ENCODE results near the gene DDR2. TPM values are rescaled to one million over a fixed set of nuclear protein-coding genes. Genes with fewer than 3 reads are reported as not detected.
A peak's percentile ranks its signal among the peaks of the same experiment; 100 is the strongest.

DDR2 gene
- total and polyA plus RNA-seq, 8 donors, result 6.8 to 117 (median 34.1) TPM

- Histone ChIP-seq H3K27ac (peak overlapping the region in 4 of 5 donors; percentile 74 to 87 (median 82)), H3K36me3 (no peaks in the 10 kb centered on the region), H3K27me3 (no peaks in the 10 kb centered on the region), H3K4me3 (no peak overlapping the region), H3K9me3 (no peaks in the 10 kb centered on the region), H3K4me1 (peaks cover 8 to 78% (median 43%) of the 10 kb centered on the region in 4 donors)
- 32 to 41% (median 38%) methylated on average over 1 of the region's 1 CpG for WGBS, 5 donors
- TF ChIP-seq POLR2A (IDR thresholded peaks at IDR 0.05) (no peak), EP300 (IDR thresholded peaks at IDR 0.05) (no peak), CTCF (IDR thresholded peaks at IDR 0.05) (no peak), POLR2AphosphoS5 (IDR thresholded peaks at IDR 0.05) (no peak)
- intact Hi-C loops (cut with DNase I; ENCODE audit: low total_unique reads), result no loop called here
- DNase-seq, result no peak
Measured at GRCh38 chr1:162695687-162696086, 63.4 kb downstream of the DDR2 start.

- peaks cover 8 to 78% (median 44%) of the 10 kb centered on the region in 4 donors for H3K4me1 ChIP-seq
- 16 to 35% (median 21%) methylated on average over 5 of the region's 5 CpGs for WGBS, 5 donors
Measured at GRCh38 chr1:162696286-162696862, 64.1 kb downstream of the DDR2 start.

GRCh38 chr1:162697140-162697895 is 65.1 kb downstream of the DDR2 start:
- peak overlapping the region in 4 of 5 donors; percentile 74 to 87 (median 82) for H3K27ac ChIP-seq
- H3K36me3 ChIP-seq, result no peaks in the 10 kb centered on the region
- no peak for TF ChIP-seq CTCF (IDR thresholded peaks at IDR 0.05)
- TF ChIP-seq POLR2A (IDR thresholded peaks at IDR 0.05), result no peak
- no peak for TF ChIP-seq POLR2AphosphoS5 (IDR thresholded peaks at IDR 0.05)
- no peak for TF ChIP-seq EP300 (IDR thresholded peaks at IDR 0.05)
- no peak overlapping the region for H3K4me3 ChIP-seq
- H3K27me3 ChIP-seq, result no peaks in the 10 kb centered on the region
- 57 to 69% (median 66%) methylated on average over 6 of the region's 6 CpGs for WGBS, 5 donors
- no peaks in the 10 kb centered on the region for H3K9me3 ChIP-seq
- no peak for DNase-seq
- intact Hi-C loops (cut with DNase I; ENCODE audit: low total_unique reads), result no loop called here
- H3K4me1 ChIP-seq, result peaks cover 8 to 73% (median 37%) of the 10 kb centered on the region in 4 donors

More at GRCh38 chr1:162696286-162696862, 64.1 kb downstream of the DDR2 start:
- Histone ChIP-seq H3K27me3 (no peaks in the 10 kb centered on the region), H3K4me3 (peak overlapping the region in 1 of 4 donors; percentile 5), H3K9me3 (no peaks in the 10 kb centered on the region), H3K27ac (peak overlapping the region; percentile 53 to 87 (median 80)), H3K36me3 (no peaks in the 10 kb centered on the region)
- peak; percentile 60 to 96 for DNase-seq
- intact Hi-C loops (cut with DNase I; ENCODE audit: low total_unique reads), result no loop called here
- TF ChIP-seq CTCF (IDR thresholded peaks at IDR 0.05) (no peak), POLR2AphosphoS5 (IDR thresholded peaks at IDR 0.05) (peak; percentile 27 to 72 (median 51))

GRCh38 chr1:162699366-162699765 is 67.1 kb downstream of the DDR2 start:
- peaks cover 8 to 80% (median 37%) of the 10 kb centered on the region in 4 donors for H3K4me1 ChIP-seq
- H3K36me3 ChIP-seq, result no peaks in the 10 kb centered on the region
- no peak for DNase-seq
- 73 to 94% (median 86%) methylated on average over 3 of the region's 3 CpGs for WGBS, 5 donors
- intact Hi-C loops (cut with DNase I; ENCODE audit: low total_unique reads), result no loop called here
- H3K27ac ChIP-seq, result peak overlapping the region in 1 of 5 donors; percentile 87
- H3K9me3 ChIP-seq, result no peaks in the 10 kb centered on the region
- no peak overlapping the region for H3K4me3 ChIP-seq
- no peaks in the 10 kb centered on the region for H3K27me3 ChIP-seq
- no peak for TF ChIP-seq POLR2AphosphoS5 (IDR thresholded peaks at IDR 0.05)
- TF ChIP-seq EP300 (IDR thresholded peaks at IDR 0.05), result no peak
- TF ChIP-seq POLR2A (IDR thresholded peaks at IDR 0.05), result no peak
- no peak for TF ChIP-seq CTCF (IDR thresholded peaks at IDR 0.05)
